Measurements from ENCODE around the gene CYSRT1.

The CYSRT1 gene

GRCh38 chr9:137273611-137274320 lies 48.8 kb downstream of the CYSRT1 start:
- no peak for DNase-seq

DNA sequence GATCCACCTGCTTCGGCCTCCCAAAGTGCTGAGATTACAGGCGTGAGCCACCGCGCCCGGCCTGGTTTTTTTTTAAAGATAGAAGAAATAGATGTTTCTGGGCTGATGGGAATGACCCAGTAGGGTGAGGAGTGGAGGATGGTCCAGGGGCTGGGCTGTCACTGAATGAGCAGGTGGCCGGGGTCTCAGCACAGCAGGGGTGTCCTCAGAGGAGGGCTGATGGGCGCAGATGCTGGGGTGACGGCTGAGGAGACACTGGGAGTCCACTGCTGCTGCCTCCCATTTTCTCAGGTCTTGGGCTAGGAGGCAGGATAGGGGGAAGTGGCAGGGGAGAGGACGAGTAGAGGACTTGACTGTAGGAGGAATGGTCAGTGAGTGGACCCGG lies 50.2 kb downstream of the CYSRT1 start:
- no peak for DNase-seq
